Mesothelial cell of epicardium (in vitro differentiated cells): Measurements from ENCODE around the gene EFCAB7. TPM values are rescaled to one million over a fixed set of nuclear protein-coding genes. Genes with fewer than 3 reads are reported as not detected.
"Not testable (repeated sequence)": the region's sequence is repeated elsewhere in the genome, so short reads cannot be mapped to it uniquely, and the experiment has no call there.

Source experiments
- DNase-seq, 2 experiments: peaks; one replicate each; pipeline ENCODE4 v3.0.0; 2021; ENCODE audit warnings: low spot score in 2 of 2; ENCODE audit not compliant: unreplicated experiment in 2 of 2
- H3K27ac Mint-ChIP-seq: 2 replicates; pipeline ENCODE4 v1.8.0; 2021; ENCODE audit warnings: mixed read lengths
- H3K27me3 Mint-ChIP-seq: 2 replicates; pipeline ENCODE4 v1.8.0; 2021; ENCODE audit warnings: low read depth, mixed read lengths
- H3K36me3 Mint-ChIP-seq: 2 replicates; pipeline ENCODE4 v1.8.0; 2021; ENCODE audit warnings: mixed read lengths
- H3K4me1 Mint-ChIP-seq: 2 replicates; pipeline ENCODE4 v1.8.0; 2021; ENCODE audit warnings: mixed read lengths
- H3K4me3 Mint-ChIP-seq: 2 replicates; pipeline ENCODE4 v1.8.0; 2021; ENCODE audit warnings: mild to moderate bottlenecking, moderate library complexity, mixed read lengths
- H3K9me3 Mint-ChIP-seq: 2 replicates; pipeline ENCODE4 v1.8.0; 2021; ENCODE audit warnings: mixed read lengths
- total RNA-seq: library from RNA; stranded (reverse); gene quantifications from 3 replicates; pipeline ENCODE4 v1.2.1, GENCODE V29; 2021
- TF ChIP-seq, protein P1 (sequence below): fragments of 200-600 bp; sonication (generic); IDR thresholded peaks from one replicate; pipeline ENCODE4 v1.5.0; 2021; ENCODE audit warnings: antibody characterized with exemption; ENCODE audit not compliant: unreplicated experiment

Gene EFCAB7
- total RNA-seq, 1 donor from 2014 or later = 9.6 TPM

DNA sequence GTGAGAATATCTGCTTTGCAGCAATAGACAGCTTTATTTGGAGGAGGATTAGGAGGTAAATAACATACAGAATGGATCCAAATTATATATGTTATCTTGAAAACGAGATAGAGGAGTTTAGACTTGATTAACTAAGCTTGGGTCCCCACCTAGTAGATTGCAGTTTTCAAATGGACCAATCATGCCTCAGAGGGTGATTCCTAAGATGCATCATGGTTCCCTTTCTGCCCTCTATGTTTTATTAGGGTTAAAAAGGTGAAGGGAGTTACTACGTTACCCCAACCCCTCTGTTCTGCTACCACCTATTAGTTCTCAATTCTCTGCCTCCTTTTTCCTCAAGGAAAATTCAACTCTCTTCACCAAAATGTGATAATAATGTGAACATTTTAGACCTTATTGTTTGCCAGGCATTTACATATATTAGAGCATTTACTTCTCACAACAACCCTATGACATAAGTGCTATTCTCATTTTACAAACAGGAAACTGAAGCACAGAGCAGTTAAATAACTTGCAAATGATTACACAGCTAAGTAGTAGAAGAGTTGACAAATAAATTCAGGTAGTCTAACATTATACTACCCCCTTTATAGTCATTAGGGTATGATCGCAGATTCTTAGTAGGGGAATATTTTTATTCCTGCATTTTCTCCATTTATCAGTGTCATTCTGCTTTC lies 46.5 kb downstream of the EFCAB7 start:
- DNase-seq = no peak
- Mint-ChIP-seq H3K4me1 (no peaks in the 10 kb centered on the region), H3K27me3 (no peaks in the 10 kb centered on the region), H3K27ac (no peak overlapping the region), H3K9me3 (peaks cover 10% of the 10 kb centered on the region), H3K4me3 (no peak overlapping the region), H3K36me3 (peaks cover 13% of the 10 kb centered on the region)
- TF ChIP-seq, protein P1, sequence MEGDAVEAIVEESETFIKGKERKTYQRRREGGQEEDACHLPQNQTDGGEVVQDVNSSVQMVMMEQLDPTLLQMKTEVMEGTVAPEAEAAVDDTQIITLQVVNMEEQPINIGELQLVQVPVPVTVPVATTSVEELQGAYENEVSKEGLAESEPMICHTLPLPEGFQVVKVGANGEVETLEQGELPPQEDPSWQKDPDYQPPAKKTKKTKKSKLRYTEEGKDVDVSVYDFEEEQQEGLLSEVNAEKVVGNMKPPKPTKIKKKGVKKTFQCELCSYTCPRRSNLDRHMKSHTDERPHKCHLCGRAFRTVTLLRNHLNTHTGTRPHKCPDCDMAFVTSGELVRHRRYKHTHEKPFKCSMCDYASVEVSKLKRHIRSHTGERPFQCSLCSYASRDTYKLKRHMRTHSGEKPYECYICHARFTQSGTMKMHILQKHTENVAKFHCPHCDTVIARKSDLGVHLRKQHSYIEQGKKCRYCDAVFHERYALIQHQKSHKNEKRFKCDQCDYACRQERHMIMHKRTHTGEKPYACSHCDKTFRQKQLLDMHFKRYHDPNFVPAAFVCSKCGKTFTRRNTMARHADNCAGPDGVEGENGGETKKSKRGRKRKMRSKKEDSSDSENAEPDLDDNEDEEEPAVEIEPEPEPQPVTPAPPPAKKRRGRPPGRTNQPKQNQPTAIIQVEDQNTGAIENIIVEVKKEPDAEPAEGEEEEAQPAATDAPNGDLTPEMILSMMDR = no peak

DNA sequence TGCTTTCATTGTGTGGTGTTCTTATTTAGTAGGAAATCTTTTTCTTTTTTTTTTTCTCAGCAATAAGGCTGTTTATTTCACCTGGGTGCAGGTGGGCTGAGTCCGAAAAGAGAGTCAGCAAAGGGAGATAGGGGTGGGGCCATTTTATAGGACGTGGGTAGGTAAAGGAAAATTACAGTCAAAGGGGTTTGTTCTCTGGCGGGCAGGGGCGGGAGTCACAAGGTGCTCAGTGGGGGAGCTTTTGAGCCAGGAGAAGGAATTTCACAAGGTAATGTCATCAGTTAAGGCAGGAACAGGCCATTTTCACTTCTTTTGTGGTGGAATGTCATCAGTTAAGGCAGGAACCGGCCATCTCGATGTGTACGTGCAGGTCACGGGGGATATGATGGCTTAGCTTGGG lies 49.4 kb downstream of the EFCAB7 start:
- not testable (repeated sequence) for H3K9me3 Mint-ChIP-seq, H3K27me3 Mint-ChIP-seq, H3K4me3 Mint-ChIP-seq, H3K36me3 Mint-ChIP-seq, H3K27ac Mint-ChIP-seq, DNase-seq, H3K4me1 Mint-ChIP-seq

DNA sequence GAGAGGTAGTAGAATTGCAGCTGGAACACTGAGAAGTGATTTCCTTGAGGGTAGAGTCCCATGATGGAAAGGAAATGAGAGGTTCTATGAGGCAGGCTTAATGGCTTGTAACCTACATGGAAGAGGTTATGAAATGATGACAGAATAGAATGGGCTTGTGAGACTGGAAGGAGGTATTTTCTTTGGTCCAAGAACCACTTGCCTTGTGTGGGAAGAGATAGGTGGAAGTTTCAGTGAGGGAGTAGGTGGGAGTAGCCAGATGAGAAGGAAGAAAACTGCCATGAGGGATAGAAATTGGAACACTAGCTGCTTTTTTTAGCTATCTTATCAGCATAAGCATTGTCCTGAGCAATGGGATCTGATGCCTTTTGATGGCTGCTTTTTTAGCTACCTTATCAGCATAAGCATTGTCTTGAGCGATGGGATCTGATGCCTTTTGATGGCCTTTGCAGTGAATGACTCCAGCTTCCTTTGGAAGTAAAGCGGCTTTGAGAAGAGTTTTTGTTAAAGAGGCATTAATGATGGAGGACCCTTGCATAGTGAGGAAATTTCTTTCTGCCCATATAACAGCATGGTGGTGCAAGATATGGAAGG lies 51.0 kb downstream of the EFCAB7 start:
- H3K27ac Mint-ChIP-seq, H3K4me3 Mint-ChIP-seq, H3K4me1 Mint-ChIP-seq, H3K27me3 Mint-ChIP-seq, H3K9me3 Mint-ChIP-seq, H3K36me3 Mint-ChIP-seq, DNase-seq: not testable (repeated sequence)

DNA sequence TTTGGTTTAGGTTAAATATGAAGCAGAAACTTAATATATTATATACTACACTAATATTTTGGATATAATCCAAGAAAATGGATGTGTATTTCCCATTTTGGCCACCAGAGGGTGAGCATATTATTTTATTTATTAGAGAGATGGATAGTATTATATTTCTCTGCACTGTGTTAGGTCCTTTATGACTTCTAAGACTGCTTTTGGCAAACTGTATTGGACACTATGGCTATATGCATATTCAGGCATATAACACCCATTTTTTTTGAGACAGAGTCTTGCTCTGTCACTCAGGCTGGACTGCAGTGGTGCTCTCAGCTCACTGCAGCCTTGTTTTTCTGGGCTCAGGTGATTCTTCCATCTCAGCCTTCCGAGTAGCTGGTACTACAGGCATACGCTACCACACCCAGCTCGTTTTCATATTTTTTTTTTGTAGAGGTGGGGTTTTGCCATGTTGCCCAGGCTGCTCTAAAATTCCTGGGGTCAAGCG lies 52.1 kb downstream of the EFCAB7 start:
- H3K4me3 Mint-ChIP-seq = no peak overlapping the region
- peaks cover 15% of the 10 kb centered on the region for H3K9me3 Mint-ChIP-seq
- no peak overlapping the region for H3K27ac Mint-ChIP-seq
- no peaks in the 10 kb centered on the region for H3K27me3 Mint-ChIP-seq
- DNase-seq = no peak
- H3K4me1 Mint-ChIP-seq = peaks cover 6% of the 10 kb centered on the region
- TF ChIP-seq, protein P1 = peak; percentile 99
- peaks cover 8% of the 10 kb centered on the region for H3K36me3 Mint-ChIP-seq

DNA sequence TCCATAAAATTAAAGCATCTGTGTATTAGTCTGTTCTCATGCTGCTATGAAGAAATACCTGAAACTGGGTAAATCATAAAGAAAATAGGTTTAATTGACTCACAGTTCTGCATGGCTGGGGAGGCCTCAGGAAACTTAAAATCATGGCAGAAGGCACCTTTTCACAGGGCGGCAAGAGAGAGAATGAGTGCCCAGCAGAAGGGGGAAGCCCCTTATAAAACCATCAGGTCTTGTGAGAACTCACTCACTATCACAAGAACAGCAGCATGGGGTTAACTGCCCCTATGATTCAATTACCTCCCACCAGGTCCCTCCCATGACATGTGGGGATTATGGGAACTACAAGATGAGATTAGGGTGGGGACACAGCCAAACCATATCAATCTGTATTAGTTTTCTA lies 63.0 kb downstream of the EFCAB7 start:
- H3K27me3 Mint-ChIP-seq, H3K27ac Mint-ChIP-seq, H3K4me3 Mint-ChIP-seq, H3K4me1 Mint-ChIP-seq, DNase-seq: not testable (repeated sequence)
- H3K36me3 Mint-ChIP-seq = peaks cover 15% of the 10 kb centered on the region
- H3K9me3 Mint-ChIP-seq = peaks cover 20% of the 10 kb centered on the region

DNA sequence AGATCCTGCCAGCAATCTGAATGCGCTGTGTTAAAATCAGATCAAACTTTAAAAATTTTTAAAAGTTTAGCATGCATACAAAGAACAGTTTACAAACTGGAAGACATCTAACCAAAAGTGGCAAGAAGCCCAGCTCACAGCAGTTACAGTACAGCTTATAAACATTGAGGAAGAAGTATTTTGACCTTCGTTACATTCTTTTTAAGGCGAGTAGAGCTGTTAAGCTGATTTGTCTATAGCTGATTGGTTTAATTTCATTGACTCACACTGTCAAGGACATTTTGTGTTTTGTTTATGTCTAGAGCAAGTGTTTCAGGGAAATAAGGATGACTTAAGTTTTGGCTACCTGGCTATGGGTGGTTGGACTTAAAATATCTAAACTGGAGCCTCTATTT lies 66.8 kb downstream of the EFCAB7 start:
- TF ChIP-seq, protein P1 = no peak
- no peak for DNase-seq
- H3K27ac Mint-ChIP-seq = no peak overlapping the region
- H3K4me1 Mint-ChIP-seq = peaks cover 4% of the 10 kb centered on the region
- no peaks in the 10 kb centered on the region for H3K27me3 Mint-ChIP-seq
- H3K36me3 Mint-ChIP-seq = peaks cover 2% of the 10 kb centered on the region
- H3K9me3 Mint-ChIP-seq = no peaks in the 10 kb centered on the region
- H3K4me3 Mint-ChIP-seq = no peak overlapping the region

DNA sequence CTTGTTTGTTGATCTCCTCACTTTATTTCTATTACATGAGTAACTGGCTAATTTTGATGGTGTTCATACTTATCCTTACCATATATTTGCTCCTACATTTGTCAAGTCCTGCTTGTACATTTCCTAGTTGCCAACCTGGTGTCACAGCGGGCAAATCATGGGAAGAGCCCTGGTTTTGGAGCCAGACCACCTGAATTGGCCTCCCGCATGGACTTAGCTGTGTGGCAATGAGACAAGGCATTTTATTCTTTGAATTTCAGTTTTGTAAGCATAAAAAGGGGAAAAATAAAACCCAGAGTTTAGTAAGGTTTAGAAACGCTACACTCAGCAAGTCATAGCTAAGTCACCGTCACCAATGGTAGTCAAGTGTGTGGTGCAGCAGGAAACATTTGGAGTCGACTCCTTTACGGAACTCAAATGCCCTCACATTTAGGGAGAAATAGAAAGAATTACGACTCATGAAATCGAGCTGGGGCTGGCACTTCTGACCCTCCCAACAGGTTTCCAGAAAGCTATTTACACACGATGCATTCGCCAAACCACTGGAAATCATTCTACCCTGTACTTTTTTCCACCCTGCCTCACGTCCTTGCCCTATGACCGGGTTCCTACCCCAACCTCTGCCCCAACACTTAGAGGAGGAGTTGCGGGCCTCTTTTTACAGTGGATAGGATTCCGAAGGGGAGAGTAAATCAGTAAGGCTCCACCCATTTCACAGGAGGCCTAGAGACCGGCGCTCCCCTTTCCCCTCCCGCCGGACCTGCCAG lies 69.4 kb downstream of the EFCAB7 start:
- Mint-ChIP-seq H3K27ac (peak overlapping the region; percentile 90), H3K4me1 (peaks cover 4% of the 10 kb centered on the region), H3K36me3 (no peaks in the 10 kb centered on the region), H3K4me3 (peak overlapping the region; percentile 94), H3K27me3 (no peaks in the 10 kb centered on the region), H3K9me3 (no peaks in the 10 kb centered on the region)
- TF ChIP-seq, protein P1 = no peak
- no peak for DNase-seq
